ENCODE measurements around the gene SYNGR3. TPM values are rescaled to one million over a fixed set of nuclear protein-coding genes. Genes with fewer than 3 reads are reported as not detected.
A peak's percentile ranks its signal among the peaks of the same experiment; 100 is the strongest.

The SYNGR3 gene
- total RNA-seq, 4 donors from 2014 or later: 2.1 to 5.6 (median 3.3) TPM

DNA sequence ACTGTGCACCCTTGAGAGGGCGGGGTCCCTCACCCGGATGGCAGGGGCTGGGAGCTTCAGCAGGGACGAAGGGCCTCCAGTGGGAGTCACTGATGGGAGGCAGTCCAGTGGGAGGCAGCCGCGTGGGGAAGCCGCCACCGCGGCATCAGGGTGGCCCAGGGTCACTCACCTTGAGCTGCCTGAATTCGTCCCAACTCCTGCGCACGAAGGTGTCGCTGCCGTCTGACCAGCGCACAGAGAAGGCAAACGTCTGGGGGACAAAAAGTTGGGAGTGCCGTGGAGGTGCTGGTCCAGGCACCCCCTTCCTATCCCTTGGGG, 9.0 kb upstream of the SYNGR3 start:
- intact Hi-C loops (cut with DNase I): no loop called here
- DNase-seq (ENCODE audit: extremely low spot score): no peak
- TF ChIP-seq POLR2A (IDR thresholded peaks at IDR 0.05; ENCODE audit: low read depth) (no peak), POLR2AphosphoS5 (IDR thresholded peaks at IDR 0.05) (no peak), EP300 (IDR thresholded peaks at IDR 0.05) (no peak)
- TF ChIP-seq, protein P1, sequence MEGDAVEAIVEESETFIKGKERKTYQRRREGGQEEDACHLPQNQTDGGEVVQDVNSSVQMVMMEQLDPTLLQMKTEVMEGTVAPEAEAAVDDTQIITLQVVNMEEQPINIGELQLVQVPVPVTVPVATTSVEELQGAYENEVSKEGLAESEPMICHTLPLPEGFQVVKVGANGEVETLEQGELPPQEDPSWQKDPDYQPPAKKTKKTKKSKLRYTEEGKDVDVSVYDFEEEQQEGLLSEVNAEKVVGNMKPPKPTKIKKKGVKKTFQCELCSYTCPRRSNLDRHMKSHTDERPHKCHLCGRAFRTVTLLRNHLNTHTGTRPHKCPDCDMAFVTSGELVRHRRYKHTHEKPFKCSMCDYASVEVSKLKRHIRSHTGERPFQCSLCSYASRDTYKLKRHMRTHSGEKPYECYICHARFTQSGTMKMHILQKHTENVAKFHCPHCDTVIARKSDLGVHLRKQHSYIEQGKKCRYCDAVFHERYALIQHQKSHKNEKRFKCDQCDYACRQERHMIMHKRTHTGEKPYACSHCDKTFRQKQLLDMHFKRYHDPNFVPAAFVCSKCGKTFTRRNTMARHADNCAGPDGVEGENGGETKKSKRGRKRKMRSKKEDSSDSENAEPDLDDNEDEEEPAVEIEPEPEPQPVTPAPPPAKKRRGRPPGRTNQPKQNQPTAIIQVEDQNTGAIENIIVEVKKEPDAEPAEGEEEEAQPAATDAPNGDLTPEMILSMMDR (IDR thresholded peaks at IDR 0.05): no peak
- Histone ChIP-seq H3K4me1 (peaks cover 37 to 52% (median 43%) of the 10 kb centered on the region in 4 donors), H3K9me3 (no peaks in the 10 kb centered on the region), H3K4me3 (no peak overlapping the region), H3K27ac (replicated peaks in 1 of 4) (no peak overlapping the region), H3K27me3 (peaks cover 0 to 75% (median 44%) of the 10 kb centered on the region in 4 donors), H3K36me3 (peaks cover 35 to 43% (median 38%) of the 10 kb centered on the region in 4 donors)
- 20% methylated on average over 3 of the region's 16 CpGs for WGBS

DNA sequence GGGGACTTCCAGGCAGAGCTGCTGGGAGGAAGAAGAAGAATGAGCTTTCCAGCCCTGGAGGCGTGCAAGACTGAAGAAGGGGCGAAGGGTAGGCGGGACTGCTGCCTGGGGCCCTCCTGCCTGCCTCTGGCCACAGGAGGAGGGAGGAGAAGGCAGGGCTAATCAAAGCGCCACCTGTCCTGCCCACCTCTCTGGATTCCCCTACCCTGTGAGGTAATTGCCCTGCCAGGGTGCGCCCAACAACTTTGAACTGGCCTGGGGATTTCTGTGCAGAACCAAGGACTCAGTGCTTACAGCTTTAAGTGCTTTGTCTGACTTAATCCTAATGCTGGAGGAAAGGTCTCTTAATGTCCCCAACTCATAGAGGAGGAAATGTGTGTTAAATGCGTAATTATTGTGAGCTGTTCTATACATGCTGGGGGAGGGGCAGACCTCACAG, 8.4 kb upstream of the SYNGR3 start, which contains the start of gene NOXO1:
TSS of gene NOXO1 (minus strand) at position 72 of the 439 bp plus-strand sequence. CDS start 290 bp downstream, outside the sequence.
- Histone ChIP-seq H3K4me1 (peaks cover 37 to 59% (median 46%) of the 10 kb centered on the region in 4 donors), H3K9me3 (no peaks in the 10 kb centered on the region), H3K27ac (replicated peaks in 1 of 4) (no peak within 1 kb of the TSS), H3K27me3 (peaks cover 0 to 68% (median 44%) of the 10 kb centered on the region in 4 donors), H3K4me3 (no peak within 1 kb of the TSS), H3K36me3 (peaks cover 35 to 43% (median 38%) of the 10 kb centered on the region in 4 donors)
- TF ChIP-seq POLR2AphosphoS5 (IDR thresholded peaks at IDR 0.05) (no peak), POLR2A (IDR thresholded peaks at IDR 0.05; ENCODE audit: low read depth) (no peak), EP300 (IDR thresholded peaks at IDR 0.05) (no peak)
- TF ChIP-seq, protein P1 (IDR thresholded peaks at IDR 0.05): no peak
- DNase-seq (ENCODE audit: extremely low spot score): no peak
- intact Hi-C loops (cut with DNase I): no loop called here
- WGBS: 56% methylated on average over 2 of the region's 6 CpGs

DNA sequence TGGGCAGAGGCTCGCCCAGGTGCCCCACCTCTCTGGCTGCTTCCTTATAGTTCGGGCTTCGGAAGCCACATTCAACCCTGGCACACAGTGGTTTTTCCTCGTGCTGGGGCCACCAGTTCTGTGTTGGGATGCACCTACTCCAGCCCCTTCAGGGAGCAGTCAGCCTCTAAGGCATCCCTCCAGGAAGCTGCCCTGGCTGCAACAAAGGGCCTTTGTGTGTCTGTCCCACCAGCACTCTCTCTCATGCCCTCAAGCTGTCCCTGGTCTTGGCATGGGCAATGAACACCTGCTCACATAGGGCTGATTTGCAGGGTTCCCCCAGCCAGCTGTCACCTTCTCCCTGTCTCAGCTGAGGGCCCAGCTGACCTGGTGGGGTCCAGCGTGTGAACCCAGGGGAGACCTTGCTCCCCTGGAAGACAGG, 7.7 kb upstream of the SYNGR3 start:
- H3K27me3 ChIP-seq: peaks cover 0 to 62% (median 42%) of the 10 kb centered on the region in 4 donors

DNA sequence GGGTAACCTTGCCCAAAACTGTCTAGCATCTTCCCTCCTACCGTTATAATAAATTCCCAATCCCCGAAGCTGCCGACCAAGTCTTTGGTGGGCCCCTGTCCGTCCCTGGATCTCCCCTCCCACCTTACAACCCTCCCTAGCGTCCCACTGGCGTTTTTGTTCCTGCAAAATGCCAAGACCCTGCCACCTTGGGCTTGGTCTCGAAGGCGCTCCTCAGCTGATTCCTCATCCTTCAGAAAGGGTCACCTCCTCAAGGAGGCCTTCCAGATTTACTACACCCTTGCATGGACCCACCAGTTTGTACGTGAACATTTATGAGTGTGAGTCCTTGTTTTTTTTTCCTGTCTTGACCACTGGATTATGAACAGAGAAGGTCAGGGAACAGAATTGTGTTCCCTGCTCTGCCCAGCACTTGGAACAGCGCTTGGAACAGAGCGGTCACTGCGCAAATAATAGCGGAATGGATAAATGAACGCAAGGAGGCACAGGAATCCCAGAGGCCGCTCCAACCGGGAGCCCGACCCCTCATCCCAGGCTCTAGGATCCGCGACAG, 6.7 kb upstream of the SYNGR3 start:
- no peak for DNase-seq (ENCODE audit: extremely low spot score)
- Histone ChIP-seq H3K4me3 (peak overlapping the region; percentile 75 to 96 (median 85)), H3K9me3 (no peaks in the 10 kb centered on the region), H3K27me3 (peaks cover 0 to 51% (median 38%) of the 10 kb centered on the region in 4 donors), H3K4me1 (peaks cover 37 to 59% (median 46%) of the 10 kb centered on the region in 4 donors), H3K27ac (replicated peaks in 1 of 4) (peak overlapping the region; percentile 70 to 81 (median 80)), H3K36me3 (peaks cover 21 to 40% (median 33%) of the 10 kb centered on the region in 4 donors)
- 29% methylated on average over 19 of the region's 19 CpGs for WGBS
- TF ChIP-seq EP300 (IDR thresholded peaks at IDR 0.05) (no peak), POLR2A (IDR thresholded peaks at IDR 0.05; ENCODE audit: low read depth) (no peak), POLR2AphosphoS5 (IDR thresholded peaks at IDR 0.05) (no peak)
- TF ChIP-seq, protein P1 (IDR thresholded peaks at IDR 0.05): no peak
- intact Hi-C loops (cut with DNase I): no loop called here

More for the DNA sequence above, 7.7 kb upstream of the SYNGR3 start:
- H3K4me3 ChIP-seq: no peak overlapping the region
- TF ChIP-seq, protein P1 (IDR thresholded peaks at IDR 0.05): no peak
- TF ChIP-seq EP300 (IDR thresholded peaks at IDR 0.05): no peak
- TF ChIP-seq POLR2A (IDR thresholded peaks at IDR 0.05; ENCODE audit: low read depth): no peak
- no peak for TF ChIP-seq POLR2AphosphoS5 (IDR thresholded peaks at IDR 0.05)
- intact Hi-C loops (cut with DNase I): no loop called here
- DNase-seq (ENCODE audit: extremely low spot score): no peak
- WGBS: no CpG with 5 or more reads among the region's 5 CpGs
- no peak overlapping the region for H3K27ac ChIP-seq (replicated peaks in 1 of 4)
- peaks cover 37 to 59% (median 46%) of the 10 kb centered on the region in 4 donors for H3K4me1 ChIP-seq
- H3K9me3 ChIP-seq: no peaks in the 10 kb centered on the region
- H3K36me3 ChIP-seq: peaks cover 31 to 43% (median 38%) of the 10 kb centered on the region in 4 donors

Measured in esophagus muscularis mucosa (tissue), 4 donors.